Measurements from ENCODE around the gene CLEC9A. TPM values are rescaled to one million over a fixed set of nuclear protein-coding genes. Genes with fewer than 3 reads are reported as not detected.

The CLEC9A gene
- 1 to 10 TPM in 1 of 5 donors, not detected in 4; 2.6 TPM for total RNA-seq
- polyA plus RNA-seq: under 1 TPM in 1 of 3 donors, not detected in 2; 0.20 TPM
- long read RNA-seq, donor 1: 0 reads
- long read RNA-seq, donor 2: 0 reads
- long read RNA-seq, donor 3: 0 reads
- long read RNA-seq, donor 4: 0 reads
- long read RNA-seq, donor 5: 0 reads
- long read RNA-seq, donor 6: 0 reads
- long read RNA-seq, donor 7: 0 reads
- long read RNA-seq, donor 8: 0 reads
- long read RNA-seq, donor 9: 0 reads
- long read RNA-seq, donor 10: 0 reads

GRCh38 chr12:10030446-10030845 lies at the start of gene CLEC9A:
Gene CLEC9A, plus strand, starts transcription at chr12:10030682. Its CDS starts 22,006 bp downstream, at chr12:10052688.
- intact Hi-C loops (cut with DNase I; ENCODE audit: low total_unique reads): no loop called here
- no peak for DNase-seq
- 92 to 96% (median 95%) methylated on average over 14 of the region's 14 CpGs for WGBS, 5 donors
- TF ChIP-seq POLR2AphosphoS5 (IDR thresholded peaks at IDR 0.05): no peak
- H3K36me3 ChIP-seq: no peaks in the 10 kb centered on the region
- no peaks in the 10 kb centered on the region for H3K9me3 ChIP-seq
- no peaks in the 10 kb centered on the region for H3K4me1 ChIP-seq
- H3K27ac ChIP-seq: peak within 1 kb of the TSS in 1 of 5 donors; percentile 27
- H3K4me3 ChIP-seq: no peak within 1 kb of the TSS
- no peaks in the 10 kb centered on the region for H3K27me3 ChIP-seq

DNA sequence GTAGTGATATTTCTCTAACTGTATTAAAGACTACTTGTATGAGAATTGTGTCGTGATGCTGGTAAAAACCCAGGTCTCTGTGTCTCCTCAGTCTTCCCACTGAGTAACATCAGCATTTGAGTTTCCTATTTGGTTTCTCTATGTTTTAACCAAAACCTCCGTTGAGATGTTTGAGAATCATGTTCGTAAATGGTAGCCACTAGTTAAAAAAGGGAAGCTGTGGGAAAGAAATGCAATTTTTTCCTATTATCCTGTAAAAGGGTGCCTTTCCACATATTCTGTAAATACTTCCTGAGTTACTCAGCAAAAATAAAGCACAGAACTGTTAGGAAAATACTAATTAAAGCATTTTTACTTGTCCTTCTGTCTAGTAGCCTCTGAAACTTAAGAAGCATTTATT lies 38.6 kb upstream of the CLEC9A start:
- Histone ChIP-seq H3K4me3 (no peak overlapping the region), H3K27me3 (no peaks in the 10 kb centered on the region), H3K4me1 (no peaks in the 10 kb centered on the region), H3K27ac (no peak overlapping the region), H3K36me3 (no peaks in the 10 kb centered on the region), H3K9me3 (no peaks in the 10 kb centered on the region)
- TF ChIP-seq POLR2AphosphoS5 (IDR thresholded peaks at IDR 0.05) (no peak), POLR2A (IDR thresholded peaks at IDR 0.05) (no peak), EP300 (IDR thresholded peaks at IDR 0.05) (no peak)
- TF ChIP-seq, protein P1, sequence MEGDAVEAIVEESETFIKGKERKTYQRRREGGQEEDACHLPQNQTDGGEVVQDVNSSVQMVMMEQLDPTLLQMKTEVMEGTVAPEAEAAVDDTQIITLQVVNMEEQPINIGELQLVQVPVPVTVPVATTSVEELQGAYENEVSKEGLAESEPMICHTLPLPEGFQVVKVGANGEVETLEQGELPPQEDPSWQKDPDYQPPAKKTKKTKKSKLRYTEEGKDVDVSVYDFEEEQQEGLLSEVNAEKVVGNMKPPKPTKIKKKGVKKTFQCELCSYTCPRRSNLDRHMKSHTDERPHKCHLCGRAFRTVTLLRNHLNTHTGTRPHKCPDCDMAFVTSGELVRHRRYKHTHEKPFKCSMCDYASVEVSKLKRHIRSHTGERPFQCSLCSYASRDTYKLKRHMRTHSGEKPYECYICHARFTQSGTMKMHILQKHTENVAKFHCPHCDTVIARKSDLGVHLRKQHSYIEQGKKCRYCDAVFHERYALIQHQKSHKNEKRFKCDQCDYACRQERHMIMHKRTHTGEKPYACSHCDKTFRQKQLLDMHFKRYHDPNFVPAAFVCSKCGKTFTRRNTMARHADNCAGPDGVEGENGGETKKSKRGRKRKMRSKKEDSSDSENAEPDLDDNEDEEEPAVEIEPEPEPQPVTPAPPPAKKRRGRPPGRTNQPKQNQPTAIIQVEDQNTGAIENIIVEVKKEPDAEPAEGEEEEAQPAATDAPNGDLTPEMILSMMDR (IDR thresholded peaks at IDR 0.05): no peak
- 63 to 78% (median 75%) methylated on average over 3 of the region's 3 CpGs for WGBS, 5 donors
- no peak for DNase-seq
- intact Hi-C loops (cut with DNase I; ENCODE audit: low total_unique reads): no loop called here

- WGBS, 5 donors: 72 to 83% (median 78%) methylated on average over 4 of the region's 4 CpGs
- DNase-seq: no peak
- H3K4me3 ChIP-seq: no peak overlapping the region
- TF ChIP-seq POLR2AphosphoS5 (IDR thresholded peaks at IDR 0.05): no peak
- no peak for TF ChIP-seq EP300 (IDR thresholded peaks at IDR 0.05)
- TF ChIP-seq POLR2A (IDR thresholded peaks at IDR 0.05): no peak
- TF ChIP-seq, protein P1 (IDR thresholded peaks at IDR 0.05): no peak
- H3K27me3 ChIP-seq: no peaks in the 10 kb centered on the region
- no peak overlapping the region for H3K27ac ChIP-seq
- no peaks in the 10 kb centered on the region for H3K4me1 ChIP-seq
- intact Hi-C loops (cut with DNase I; ENCODE audit: low total_unique reads): no loop called here
- H3K9me3 ChIP-seq: no peaks in the 10 kb centered on the region
- H3K36me3 ChIP-seq: no peaks in the 10 kb centered on the region
Measured at GRCh38 chr12:9992296-9992695, 38.2 kb upstream of the CLEC9A start.

DNA sequence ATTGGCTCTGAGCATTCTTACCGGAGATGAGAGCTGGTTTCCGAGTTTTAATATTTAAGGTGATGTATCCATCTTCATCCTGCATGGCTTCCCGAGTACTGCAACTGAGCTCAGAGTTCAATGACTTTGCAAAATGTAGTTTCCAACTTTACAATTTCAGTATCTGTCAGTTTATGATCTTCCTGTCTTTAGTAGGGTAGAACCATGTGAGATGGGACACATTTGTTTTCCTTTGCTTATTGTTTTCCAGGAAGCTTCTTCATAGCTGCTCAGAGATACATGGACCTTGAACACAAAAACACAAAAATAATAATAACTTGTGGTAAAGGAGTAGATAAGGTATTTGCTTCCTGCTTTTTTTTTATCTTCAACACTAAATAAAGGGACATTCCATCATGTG lies 31.5 kb upstream of the CLEC9A start, which contains the start of gene CLEC1B:
CLEC1B (minus strand) TSS at position 106 of the 400 bp plus-strand sequence; CDS start at position 85, 21 bp downstream.
- H3K9me3 ChIP-seq: no peaks in the 10 kb centered on the region
- H3K4me1 ChIP-seq: no peaks in the 10 kb centered on the region
- 85 to 91% (median 89%) methylated on average over 3 of the region's 3 CpGs for WGBS, 5 donors
- no peak within 1 kb of the TSS for H3K27ac ChIP-seq
- H3K36me3 ChIP-seq: no peaks in the 10 kb centered on the region
- no peak for TF ChIP-seq EP300 (IDR thresholded peaks at IDR 0.05)
- TF ChIP-seq, protein P1 (IDR thresholded peaks at IDR 0.05): no peak
- intact Hi-C loops (cut with DNase I; ENCODE audit: low total_unique reads): no loop called here
- no peak for DNase-seq
- no peaks in the 10 kb centered on the region for H3K27me3 ChIP-seq
- no peak within 1 kb of the TSS for H3K4me3 ChIP-seq

- intact Hi-C loops (cut with DNase I; ENCODE audit: low total_unique reads): no loop called here
- no peak for DNase-seq
- Histone ChIP-seq H3K4me1 (no peaks in the 10 kb centered on the region), H3K27ac (no peak overlapping the region), H3K4me3 (no peak overlapping the region), H3K27me3 (no peaks in the 10 kb centered on the region), H3K36me3 (no peaks in the 10 kb centered on the region), H3K9me3 (no peaks in the 10 kb centered on the region)
- WGBS, 5 donors: 58 to 67% (median 61%) methylated on average over 4 of the region's 4 CpGs
- TF ChIP-seq POLR2AphosphoS5 (IDR thresholded peaks at IDR 0.05) (no peak), EP300 (IDR thresholded peaks at IDR 0.05) (no peak), POLR2A (IDR thresholded peaks at IDR 0.05) (no peak)
- TF ChIP-seq, protein P1 (IDR thresholded peaks at IDR 0.05): no peak
Measured at GRCh38 chr12:10001171-10001776, 29.2 kb upstream of the CLEC9A start.
